Fibroblast of lung (primary cell): ENCODE results near the gene MYG1.

ENCODE experiments used
- EZH2 ChIP-seq: IDR thresholded peaks from 2 replicates; pipeline ENCODE4 v1.5.1; 2012; ENCODE audit warnings: low read length, control low read depth, mild to moderate bottlenecking; ENCODE audit errors: missing control alignments
- TF ChIP-seq, protein P1 (sequence below), 2 donors: IDR thresholded peaks in 1 of 2; conservative IDR thresholded peaks in 1 of 2; 1 replicate in 1 of 2; 2 replicates in 1 of 2; pipeline ENCODE4 v1.5.1; 2011 to 2012; ENCODE audit warnings: low read length in 2 of 2, control low read depth in 1 of 2, inconsistent platforms in 1 of 2, low read depth in 1 of 2, mild to moderate bottlenecking in 1 of 2

DNA sequence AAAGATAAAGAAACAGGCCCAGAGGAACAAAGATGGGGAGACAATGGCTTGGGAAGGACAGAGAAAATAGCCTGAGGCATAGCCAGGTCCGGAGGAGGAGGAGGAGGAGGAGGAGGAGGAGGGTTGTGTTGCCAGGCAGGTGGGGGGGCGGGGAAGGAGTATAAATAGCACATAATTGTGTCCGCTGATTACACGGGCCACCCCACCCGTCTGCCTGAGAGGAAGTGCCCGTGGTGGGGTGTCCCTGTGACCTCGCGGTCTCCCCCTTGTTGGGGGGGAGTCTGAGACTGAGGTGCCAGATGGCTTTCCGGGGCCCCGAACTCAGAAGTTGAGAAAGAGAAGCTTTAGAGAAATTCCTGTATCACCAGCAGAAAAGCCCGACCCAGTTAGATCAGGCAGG lies 38.5 kb downstream of the MYG1 start:
- TF ChIP-seq, protein P1, sequence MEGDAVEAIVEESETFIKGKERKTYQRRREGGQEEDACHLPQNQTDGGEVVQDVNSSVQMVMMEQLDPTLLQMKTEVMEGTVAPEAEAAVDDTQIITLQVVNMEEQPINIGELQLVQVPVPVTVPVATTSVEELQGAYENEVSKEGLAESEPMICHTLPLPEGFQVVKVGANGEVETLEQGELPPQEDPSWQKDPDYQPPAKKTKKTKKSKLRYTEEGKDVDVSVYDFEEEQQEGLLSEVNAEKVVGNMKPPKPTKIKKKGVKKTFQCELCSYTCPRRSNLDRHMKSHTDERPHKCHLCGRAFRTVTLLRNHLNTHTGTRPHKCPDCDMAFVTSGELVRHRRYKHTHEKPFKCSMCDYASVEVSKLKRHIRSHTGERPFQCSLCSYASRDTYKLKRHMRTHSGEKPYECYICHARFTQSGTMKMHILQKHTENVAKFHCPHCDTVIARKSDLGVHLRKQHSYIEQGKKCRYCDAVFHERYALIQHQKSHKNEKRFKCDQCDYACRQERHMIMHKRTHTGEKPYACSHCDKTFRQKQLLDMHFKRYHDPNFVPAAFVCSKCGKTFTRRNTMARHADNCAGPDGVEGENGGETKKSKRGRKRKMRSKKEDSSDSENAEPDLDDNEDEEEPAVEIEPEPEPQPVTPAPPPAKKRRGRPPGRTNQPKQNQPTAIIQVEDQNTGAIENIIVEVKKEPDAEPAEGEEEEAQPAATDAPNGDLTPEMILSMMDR (conservative IDR thresholded peaks at IDR 0.05 in 1 of 2, IDR thresholded peaks at IDR 0.05 in 1 of 2; ENCODE audit: low read depth in 1 of 2, low read length in 2 of 2) = no peak
- no peak for TF ChIP-seq EZH2
